HepG2 (cell line): ENCODE results near the gene DENND4B. TPM values are rescaled to one million over a fixed set of nuclear protein-coding genes. Genes with fewer than 3 reads are reported as not detected.
A peak's percentile ranks its signal among the peaks of the same experiment; 100 is the strongest.

Source experiments
- ATAC-seq: fragments of 200-7000 bp; cut with Tn5 transposase; 3 replicates; pipeline ENCODE4 v1.9.1; 2020; ENCODE audit warnings: mild to moderate bottlenecking, moderate library complexity
- BruUV-seq: library from RNA; stranded (reverse); fragments of 400-500 nt; replicated peaks from 2 replicates; lab custom pipeline; 2021; lab: Mats Ljungman, UMichigan
- CTCF ChIA-PET: fragments of 300-600 bp; formaldehyde crosslinking; extraction: SDS; loops from one replicate; lab custom pipeline; 2021; ENCODE audit warnings: low total read pairs, inconsistent platforms, low intra/inter-chr PET ratio; lab: Yijun Ruan, JAX
- POLR2A ChIA-PET: fragments of 350-600 bp; sonication (Branson Sonifier 250); formaldehyde crosslinking; loops from one replicate; lab custom pipeline; 2020; ENCODE audit warnings: antibody characterized with exemption, inconsistent platforms; lab: Yijun Ruan, JAX
- DNase-seq: peaks from one replicate; pipeline ENCODE4 v3.0.0-alpha.2; 2015; ENCODE audit warnings: low spot score
- FAIRE-seq: peaks from 3 replicates; lab custom pipeline; 2011; peaks lifted over from hg19 to GRCh38; lab: Jason Lieb, UNC
- H2AFZ ChIP-seq: one replicate; pipeline ENCODE4 v1.6.1; 2011; ENCODE audit warnings: low read length, inconsistent platforms
- H3K27ac ChIP-seq: fragments of 300-600 bp; 3 replicates; pipeline ENCODE4 v1.8.0; 2011; ENCODE audit warnings: mixed run types, mild to moderate bottlenecking, mixed read lengths, low read length, inconsistent platforms; ENCODE audit not compliant: insufficient read depth; ENCODE audit errors: extremely low read length
- H3K27me3 ChIP-seq, 2 experiments: fragments of 200-600 bp in 1 of 2; 2 replicates in 1 of 2; 3 replicates in 1 of 2; pipeline versions ENCODE4 v1.6.0 to v1.8.0; 2011; ENCODE audit warnings: low read length in 2 of 2, mild to moderate bottlenecking in 2 of 2, moderate library complexity in 2 of 2, inconsistent platforms in 1 of 2; ENCODE audit not compliant: insufficient read depth in 2 of 2, control insufficient read depth in 1 of 2
- H3K36me3 ChIP-seq, 2 experiments: fragments of 200-600 bp in 1 of 2; replicated peaks in 1 of 2; 2 replicates in 1 of 2; 3 replicates in 1 of 2; pipeline versions ENCODE4 v1.5.1 to v1.8.0; 2011; ENCODE audit warnings: low read length in 2 of 2, inconsistent platforms in 1 of 2; ENCODE audit not compliant: insufficient read depth in 2 of 2, control insufficient read depth in 1 of 2
- H3K4me1 ChIP-seq: 2 replicates; pipeline ENCODE4 v1.5.1; 2012; ENCODE audit warnings: low read length, inconsistent platforms; ENCODE audit not compliant: insufficient read depth
- H3K4me2 ChIP-seq: 2 replicates; pipeline ENCODE4 v1.6.0; 2011; ENCODE audit warnings: low read depth, low read length, inconsistent platforms
- H3K4me3 ChIP-seq, 3 experiments: fragments of 200-600 bp in 1 of 3; sonication (generic), shearing (Covaris generic) in 1 of 3; replicated peaks in 1 of 3; 2 replicates each; pipeline ENCODE4 v1.5.1; 2011 to 2016; ENCODE audit warnings: low read length in 3 of 3, inconsistent platforms in 2 of 3, low read depth in 2 of 3, mild to moderate bottlenecking in 2 of 3, control low read depth in 1 of 3, mixed read lengths in 1 of 3; ENCODE audit not compliant: insufficient read depth in 1 of 3
- H3K79me2 ChIP-seq: one replicate; pipeline ENCODE4 v1.6.1; 2011; ENCODE audit warnings: low read length, inconsistent platforms; ENCODE audit not compliant: insufficient read depth
- H3K9ac ChIP-seq: 2 replicates; pipeline ENCODE4 v1.6.0; 2011; ENCODE audit warnings: mild to moderate bottlenecking, low read depth, low read length, inconsistent platforms; ENCODE audit not compliant: insufficient read depth
- H3K9me3 ChIP-seq: 2 replicates; pipeline ENCODE4 v1.5.1; 2012; ENCODE audit warnings: mild to moderate bottlenecking, low read length
- H4K20me1 ChIP-seq: 2 replicates; pipeline ENCODE4 v1.6.0; 2011; ENCODE audit warnings: inconsistent platforms, mild to moderate bottlenecking, low read length, moderate library complexity; ENCODE audit not compliant: insufficient read depth
- FLYWCH1 ChIP-seq: sonication (generic); formaldehyde crosslinking; IDR thresholded peaks from 2 replicates; pipeline ENCODE4 v1.8.1; 2023; ENCODE audit warnings: mild to moderate bottlenecking, missing genetic modification reagents
- GMEB1 ChIP-seq: sonication (generic); formaldehyde crosslinking; IDR thresholded peaks from 2 replicates; pipeline ENCODE4 v1.5.1; 2020; ENCODE audit warnings: missing genetic modification reagents, mild to moderate bottlenecking, borderline replicate concordance
- HMG20B ChIP-seq: conservative IDR thresholded peaks from 2 replicates; pipeline ENCODE4 v1.6.1; 2016; ENCODE audit warnings: missing genetic modification reagents, missing compliant biosample characterization
- KDM5B ChIP-seq: sonication (generic); formaldehyde crosslinking; IDR thresholded peaks from 2 replicates; pipeline ENCODE4 v1.4.0; 2020; ENCODE audit warnings: missing genetic modification reagents, mild to moderate bottlenecking, borderline replicate concordance
- PCBP2 ChIP-seq: fragments of 200-400 bp; formaldehyde crosslinking; optimal IDR thresholded peaks from 2 replicates; pipeline ENCODE3; 2018; ENCODE audit warnings: low read length, low read depth; ENCODE audit not compliant: poor library complexity, severe bottlenecking
- RXRA ChIP-seq: sonication (generic); formaldehyde crosslinking; IDR thresholded peaks from 2 replicates; pipeline ENCODE4 v1.5.1; 2020; ENCODE audit warnings: missing genetic modification reagents
- ZNF160 ChIP-seq: sonication (generic); formaldehyde crosslinking; IDR thresholded peaks from 2 replicates; pipeline ENCODE4 v1.8.0; 2022; ENCODE audit warnings: mild to moderate bottlenecking, inconsistent platforms, missing genetic modification reagents
- ZNF501 ChIP-seq: sonication (generic); formaldehyde crosslinking; IDR thresholded peaks from 2 replicates; pipeline ENCODE4 v1.5.1; 2020; ENCODE audit warnings: mild to moderate bottlenecking, moderate library complexity, missing genetic modification reagents
- ZNF550 ChIP-seq: sonication (generic); formaldehyde crosslinking; IDR thresholded peaks from 2 replicates; pipeline ENCODE4 v1.4.0; 2020; ENCODE audit warnings: mild to moderate bottlenecking, missing genetic modification reagents, borderline replicate concordance
- ZNF713 ChIP-seq: sonication (generic); formaldehyde crosslinking; IDR thresholded peaks from 2 replicates; pipeline ENCODE4 v1.4.0; 2020; ENCODE audit warnings: mild to moderate bottlenecking, missing genetic modification reagents
- ZNF768 ChIP-seq: sonication (generic); formaldehyde crosslinking; IDR thresholded peaks from 2 replicates; pipeline ENCODE4 v1.4.0; 2020; ENCODE audit warnings: missing genetic modification reagents
- WGBS: methylation state at CpG from one replicate; pipeline ENCODE4 v1.1.6; 2017; ENCODE audit warnings: low lambda C conversion rate; 5-methylcytosine and 5-hydroxymethylcytosine counted together
- in situ Hi-C: cut with HindIII; loops from 2 replicates; pipeline ENCODE4 v1.10.0; 2017; ENCODE audit warnings: low pct_unique_long_range_greater_than_20kb; ENCODE audit not compliant: extremely low pct_ligation_motif_present
- intact Hi-C: fragments of 100-400 bp; cut with micrococcal nuclease; formaldehyde crosslinking; loops from one replicate; pipeline ENCODE4 v1.10.0; 2022; ENCODE audit not compliant: unreplicated experiment
- polyA plus RNA-seq, 8 experiments: library from polyadenylated mRNA; depleted of rRNA in 3 of 8; stranded (reverse) in 7 of 8; unstranded in 1 of 8; fragments of >200 nt; fragmentation: Illumina TruSeq in 4 of 8; extraction: Trizol in 4 of 8; gene quantifications; 2 replicates each; pipeline versions ENCODE4 v1.2.1 to v1.2.3, GENCODE V29; 2011 to 2016; ENCODE audit warnings: low read depth in 4 of 8, missing spikeins in 1 of 8, mixed read lengths in 1 of 8; ENCODE audit not compliant: insufficient read depth in 1 of 8
- total RNA-seq, 5 experiments: library from RNA; depleted of rRNA; stranded (reverse); fragments of >200 nt; fragmentation: Illumina TruSeq; extraction: Trizol; gene quantifications; 2 replicates each; pipeline ENCODE4 v1.2.3, GENCODE V29; 2016; ENCODE audit warnings: low read depth in 1 of 5
- TF ChIP-seq, protein P1 (sequence below): sonication (generic); formaldehyde crosslinking; IDR thresholded peaks from 2 replicates; pipeline ENCODE4 v1.5.0; 2020; ENCODE audit warnings: missing genetic modification reagents
- TF ChIP-seq, protein P2 (sequence below): IDR thresholded peaks from 2 replicates; pipeline ENCODE4 v1.6.1; 2016
- TF ChIP-seq, protein P3 (sequence below): IDR thresholded peaks from 2 replicates; pipeline ENCODE4 v1.6.1; 2016; ENCODE audit warnings: missing compliant biosample characterization, missing genetic modification reagents, borderline replicate concordance
- TF ChIP-seq, protein P4 (sequence below): sonication (generic); formaldehyde crosslinking; IDR thresholded peaks from 2 replicates; pipeline ENCODE4 v1.4.0; 2020; ENCODE audit warnings: missing genetic modification reagents

The DENND4B gene
- total and polyA plus RNA-seq, 2 of the 13 experiments (the other 11 are each of a cell fraction or from before 2014, with no cell fraction given), result 15.1 to 20.3 TPM

DNA sequence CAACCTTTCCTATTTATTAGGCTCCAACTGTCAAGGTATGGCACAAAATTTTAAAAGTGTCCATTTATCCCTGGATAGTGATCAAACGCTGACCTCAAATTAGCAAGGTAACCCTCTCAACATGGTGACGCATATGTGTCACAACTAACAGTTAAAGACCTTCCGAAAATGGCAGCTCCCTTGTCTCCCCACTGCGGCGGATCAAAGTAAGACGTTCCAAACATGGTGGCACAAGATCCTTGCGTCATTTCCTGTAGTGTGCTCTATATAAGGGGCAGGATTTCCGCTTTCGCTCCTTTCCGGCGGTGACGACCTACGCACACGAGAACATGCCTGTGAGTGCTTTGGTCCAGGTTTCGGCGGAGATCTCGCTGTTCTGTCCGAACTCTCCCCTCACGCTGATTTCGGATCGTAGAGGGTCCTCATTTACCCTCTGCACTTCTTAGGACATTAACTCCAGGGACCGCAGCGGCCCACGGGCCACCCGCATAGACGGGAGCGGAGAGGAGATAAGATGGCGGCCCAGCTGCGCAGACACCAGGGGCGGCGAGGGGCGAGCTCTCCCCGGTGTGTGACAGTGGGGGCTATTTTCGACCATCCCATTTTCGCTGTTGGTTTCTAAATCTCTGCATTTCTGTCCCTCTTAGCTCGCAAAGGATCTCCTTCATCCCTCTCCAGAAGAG lies 44.1 kb upstream of the DENND4B start, which contains the start of gene RPS27:
Gene RPS27, plus strand, starts transcription at position 295 of the 683 bp plus-strand sequence. Its CDS starts 35 bp downstream, at position 330.
- Histone ChIP-seq H3K4me3 (peak within 1 kb of the TSS; percentile 77 to 97 (median 94)), H3K79me2 (peaks cover 19% of the 10 kb centered on the region), H3K4me2 (peak within 1 kb of the TSS; percentile 76), H3K27ac (peak within 1 kb of the TSS; percentile 85), H2AFZ (peak within 1 kb of the TSS; percentile 59), H3K4me1 (peaks cover 27% of the 10 kb centered on the region), H3K9me3 (no peaks in the 10 kb centered on the region), H4K20me1 (peaks cover 12% of the 10 kb centered on the region), H3K9ac (peak within 1 kb of the TSS; percentile 98), H3K36me3 (peaks cover 2 to 16% of the 10 kb centered on the region in 2 experiments; a peak in 4 of 5 replicates), H3K27me3 (no peaks in the 10 kb centered on the region; a peak in 1 of 5 replicates)
- BruUV-seq, result no TSS peak
- ATAC-seq, result peak; percentile 24
- FAIRE-seq, result peak; percentile 82
- 2% methylated on average over 22 of the region's 36 CpGs for WGBS
- intact Hi-C loops, result no loop called here
- ChIA-PET POLR2A (interaction anchor here (0.6 to 7.5 kb wide), 43 partner anchors 9 to 382 kb away, joined by 3 to 92 read pairs (median 5); partner anchors contain the start of genes CHTOP, CREB3L4, CRTC2 and DENND4B), CTCF (no interaction called here)
- DNase-seq, result peak; percentile 98
- in situ Hi-C loops, result no loop called here
- TF ChIP-seq, protein P1, sequence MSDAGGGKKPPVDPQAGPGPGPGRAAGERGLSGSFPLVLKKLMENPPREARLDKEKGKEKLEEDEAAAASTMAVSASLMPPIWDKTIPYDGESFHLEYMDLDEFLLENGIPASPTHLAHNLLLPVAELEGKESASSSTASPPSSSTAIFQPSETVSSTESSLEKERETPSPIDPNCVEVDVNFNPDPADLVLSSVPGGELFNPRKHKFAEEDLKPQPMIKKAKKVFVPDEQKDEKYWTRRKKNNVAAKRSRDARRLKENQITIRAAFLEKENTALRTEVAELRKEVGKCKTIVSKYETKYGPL (CRISPR knock-in tag), result no peak
- TF ChIP-seq RXRA (CRISPR knock-in tag) (peak; percentile 75), KDM5B (CRISPR knock-in tag) (peak; percentile 55; the same call in 1 of the 2 replicates), GMEB1 (CRISPR knock-in tag) (peak; percentile 86; the same call in 1 of the 2 replicates), ZNF768 (CRISPR knock-in tag) (peak; percentile 65), ZNF160 (CRISPR knock-in tag) (peak; percentile 42; the same call in 1 of the 2 replicates), ZNF713 (no peak), PCBP2 (no peak), ZNF550 (CRISPR knock-in tag) (no peak), ZNF501 (CRISPR knock-in tag) (no peak; the same call in none of the 2 replicates), FLYWCH1 (CRISPR knock-in tag) (no peak), HMG20B (CRISPR knock-in tag) (0 out of 2 replicates have a peak, but pooled peaks have one; percentile 5)
- TF ChIP-seq, protein P2, sequence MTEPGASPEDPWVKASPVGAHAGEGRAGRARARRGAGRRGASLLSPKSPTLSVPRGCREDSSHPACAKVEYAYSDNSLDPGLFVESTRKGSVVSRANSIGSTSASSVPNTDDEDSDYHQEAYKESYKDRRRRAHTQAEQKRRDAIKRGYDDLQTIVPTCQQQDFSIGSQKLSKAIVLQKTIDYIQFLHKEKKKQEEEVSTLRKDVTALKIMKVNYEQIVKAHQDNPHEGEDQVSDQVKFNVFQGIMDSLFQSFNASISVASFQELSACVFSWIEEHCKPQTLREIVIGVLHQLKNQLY (CRISPR knock-in tag), result no peak; the same call in 1 of the 2 replicates
- TF ChIP-seq, protein P3, sequence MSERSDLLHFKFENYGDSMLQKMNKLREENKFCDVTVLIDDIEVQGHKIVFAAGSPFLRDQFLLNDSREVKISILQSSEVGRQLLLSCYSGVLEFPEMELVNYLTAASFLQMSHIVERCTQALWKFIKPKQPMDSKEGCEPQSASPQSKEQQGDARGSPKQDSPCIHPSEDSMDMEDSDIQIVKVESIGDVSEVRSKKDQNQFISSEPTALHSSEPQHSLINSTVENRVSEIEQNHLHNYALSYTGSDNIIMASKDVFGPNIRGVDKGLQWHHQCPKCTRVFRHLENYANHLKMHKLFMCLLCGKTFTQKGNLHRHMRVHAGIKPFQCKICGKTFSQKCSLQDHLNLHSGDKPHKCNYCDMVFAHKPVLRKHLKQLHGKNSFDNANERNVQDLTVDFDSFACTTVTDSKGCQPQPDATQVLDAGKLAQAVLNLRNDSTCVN (CRISPR knock-in tag), result peak; percentile 88
- TF ChIP-seq, protein P4, sequence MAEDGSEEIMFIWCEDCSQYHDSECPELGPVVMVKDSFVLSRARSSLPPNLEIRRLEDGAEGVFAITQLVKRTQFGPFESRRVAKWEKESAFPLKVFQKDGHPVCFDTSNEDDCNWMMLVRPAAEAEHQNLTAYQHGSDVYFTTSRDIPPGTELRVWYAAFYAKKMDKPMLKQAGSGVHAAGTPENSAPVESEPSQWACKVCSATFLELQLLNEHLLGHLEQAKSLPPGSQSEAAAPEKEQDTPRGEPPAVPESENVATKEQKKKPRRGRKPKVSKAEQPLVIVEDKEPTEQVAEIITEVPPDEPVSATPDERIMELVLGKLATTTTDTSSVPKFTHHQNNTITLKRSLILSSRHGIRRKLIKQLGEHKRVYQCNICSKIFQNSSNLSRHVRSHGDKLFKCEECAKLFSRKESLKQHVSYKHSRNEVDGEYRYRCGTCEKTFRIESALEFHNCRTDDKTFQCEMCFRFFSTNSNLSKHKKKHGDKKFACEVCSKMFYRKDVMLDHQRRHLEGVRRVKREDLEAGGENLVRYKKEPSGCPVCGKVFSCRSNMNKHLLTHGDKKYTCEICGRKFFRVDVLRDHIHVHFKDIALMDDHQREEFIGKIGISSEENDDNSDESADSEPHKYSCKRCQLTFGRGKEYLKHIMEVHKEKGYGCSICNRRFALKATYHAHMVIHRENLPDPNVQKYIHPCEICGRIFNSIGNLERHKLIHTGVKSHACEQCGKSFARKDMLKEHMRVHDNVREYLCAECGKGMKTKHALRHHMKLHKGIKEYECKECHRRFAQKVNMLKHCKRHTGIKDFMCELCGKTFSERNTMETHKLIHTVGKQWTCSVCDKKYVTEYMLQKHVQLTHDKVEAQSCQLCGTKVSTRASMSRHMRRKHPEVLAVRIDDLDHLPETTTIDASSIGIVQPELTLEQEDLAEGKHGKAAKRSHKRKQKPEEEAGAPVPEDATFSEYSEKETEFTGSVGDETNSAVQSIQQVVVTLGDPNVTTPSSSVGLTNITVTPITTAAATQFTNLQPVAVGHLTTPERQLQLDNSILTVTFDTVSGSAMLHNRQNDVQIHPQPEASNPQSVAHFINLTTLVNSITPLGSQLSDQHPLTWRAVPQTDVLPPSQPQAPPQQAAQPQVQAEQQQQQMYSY, result no peak
